CD4-positive, alpha-beta T cell (primary cell): ENCODE results near the gene CPVL. TPM values are rescaled to one million over a fixed set of nuclear protein-coding genes. Genes with fewer than 3 reads are reported as not detected.

Source experiments
- ATAC-seq: fragments of 200-7000 bp; cut with Tn5 transposase; one replicate; pipeline ENCODE4 v1.10.0; 2022; ENCODE audit warnings: mild to moderate bottlenecking; ENCODE audit not compliant: poor library complexity
- CTCF ChIA-PET: fragments of 350-600 bp; sonication (Branson Sonifier 250); formaldehyde crosslinking; loops from one replicate; lab custom pipeline; 2021; ENCODE audit warnings: antibody characterized with exemption, inconsistent platforms; lab: Charles Lee
- POLR2A ChIA-PET: fragments of 350-600 bp; sonication (Branson Sonifier 250); formaldehyde crosslinking; loops from one replicate; lab custom pipeline; 2021; ENCODE audit warnings: antibody characterized with exemption, inconsistent platforms; lab: Charles Lee
- DNase-seq, 14 experiments: peaks; one replicate each; pipeline ENCODE4 v3.0.0-alpha.2; 2013 to 2020; ENCODE audit warnings: mixed read lengths in 2 of 14
- H3K27ac ChIP-seq, 2 donors: one replicate each; pipeline versions ENCODE4 v1.5.1 to v1.7.0; 2013; ENCODE audit warnings: low read length in 2 of 2, low read depth in 1 of 2, mild to moderate bottlenecking in 1 of 2
- H3K27me3 ChIP-seq, 2 experiments: 1 replicate in 1 of 2; 2 replicates in 1 of 2; pipeline versions ENCODE4 v1.6.1 to v1.7.0; 2013; ENCODE audit warnings: low read length in 2 of 2, control low read depth in 1 of 2, mild to moderate bottlenecking in 1 of 2, moderate library complexity in 1 of 2; ENCODE audit not compliant: insufficient read depth in 2 of 2, control insufficient read depth in 1 of 2
- H3K36me3 ChIP-seq: one replicate; pipeline ENCODE4 v1.6.1; 2013; ENCODE audit warnings: low read length, control low read depth; ENCODE audit not compliant: insufficient read depth
- H3K4me1 ChIP-seq: one replicate; pipeline ENCODE4 v1.6.1; 2013; ENCODE audit warnings: low read length, control low read depth; ENCODE audit not compliant: insufficient read depth
- H3K4me3 ChIP-seq: one replicate; pipeline ENCODE4 v1.5.1; 2013; ENCODE audit warnings: mild to moderate bottlenecking, low read length, moderate library complexity
- H3K9me3 ChIP-seq, 2 experiments: 1 replicate in 1 of 2; 2 replicates in 1 of 2; pipeline versions ENCODE4 v1.6.1 to v1.7.0; 2013; ENCODE audit warnings: low read length in 2 of 2, mild to moderate bottlenecking in 2 of 2, control low read depth in 1 of 2, moderate library complexity in 1 of 2; ENCODE audit not compliant: control insufficient read depth in 1 of 2, insufficient read depth in 1 of 2
- H3K27ac Mint-ChIP-seq: one replicate; pipeline ENCODE4 v1.8.0; 2020; ENCODE audit warnings: mixed read lengths
- H3K27me3 Mint-ChIP-seq: one replicate; pipeline ENCODE4 v1.8.0; 2021; ENCODE audit warnings: mixed read lengths
- H3K36me3 Mint-ChIP-seq: one replicate; pipeline ENCODE4 v1.8.0; 2021; ENCODE audit warnings: low read depth, mixed read lengths
- H3K4me1 Mint-ChIP-seq: one replicate; pipeline ENCODE4 v1.8.0; 2021; ENCODE audit warnings: low read depth, mixed read lengths
- H3K4me3 Mint-ChIP-seq: one replicate; pipeline ENCODE4 v1.8.0; 2020; ENCODE audit warnings: mild to moderate bottlenecking, mixed read lengths
- H3K9me3 Mint-ChIP-seq: one replicate; pipeline ENCODE4 v1.8.0; 2020; ENCODE audit warnings: mixed read lengths
- intact Hi-C, 2 experiments: fragments of 100-400 bp; cut with DNase I in 1 of 2; cut with micrococcal nuclease in 1 of 2; formaldehyde crosslinking; loops; one replicate each; pipeline versions ENCODE4 v1.15.1 to v1.9.0; 2023 to 2025; cut with DNase I, micrococcal nuclease
- total RNA-seq, 174 experiments: library from RNA in 2 of 174; stranded (reverse) in 2 of 174; gene quantifications; one replicate each; pipeline ENCODE4 v1.2.3 and lab custom pipeline; 2021 to 2026
- TF ChIP-seq, protein P1 (sequence below): fragments of 200-600 bp; IDR thresholded peaks from one replicate; pipeline ENCODE4 v1.8.0; 2022; ENCODE audit warnings: antibody characterized with exemption, mild to moderate bottlenecking

The CPVL gene
- total RNA-seq, 2 experiments from 2014 or later, result 3.8 to 4.5 TPM

DNA sequence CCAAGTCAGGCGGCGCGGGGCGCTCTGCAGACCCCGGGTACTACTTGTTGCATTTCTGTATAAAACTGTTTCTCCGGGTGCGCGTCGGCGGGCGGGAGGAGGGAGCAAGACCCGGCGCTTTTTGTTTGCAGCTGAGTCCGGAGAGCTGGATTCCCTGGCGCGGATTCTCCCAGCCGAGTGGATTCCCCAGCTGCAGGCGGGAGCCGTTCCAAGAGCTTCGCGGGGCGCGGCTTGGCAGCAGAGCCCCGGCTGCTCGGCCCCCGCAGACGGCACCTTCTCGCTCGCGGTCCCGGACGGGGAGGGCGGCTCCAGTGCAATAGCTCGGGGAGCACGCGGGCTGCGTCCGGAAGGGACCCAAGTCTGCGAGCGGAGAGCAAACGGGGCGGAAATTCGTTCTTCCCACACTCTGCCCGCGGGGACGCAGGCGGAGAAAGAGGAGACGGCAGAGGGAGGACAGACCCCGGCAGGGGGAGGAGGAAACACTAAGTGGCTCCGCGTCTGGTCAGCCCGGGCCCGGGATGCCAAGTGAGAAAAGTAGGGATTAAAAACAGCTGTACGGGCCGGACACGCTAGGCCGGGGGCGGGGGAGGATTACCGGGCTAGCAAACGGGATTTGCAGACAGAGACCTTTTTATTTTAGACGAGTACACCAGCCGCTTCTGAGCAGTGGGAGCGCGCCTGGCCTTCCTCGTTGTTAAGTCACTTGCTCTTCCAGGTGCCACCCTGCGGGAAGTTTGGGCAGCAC, 187.9 kb downstream of the CPVL start, which contains the start of gene TRIL:
TRIL (minus strand) TSS at position 96 of the 745 bp plus-strand sequence. CDS start 284 bp downstream, outside the sequence.
- H3K27me3 Mint-ChIP-seq, result peaks cover 66% of the 10 kb centered on the region
- H3K27ac Mint-ChIP-seq, result no peak within 1 kb of the TSS
- H3K36me3 Mint-ChIP-seq, result no peaks in the 10 kb centered on the region
- POLR2A ChIA-PET, result interaction anchor here (0.6 kb wide), 2 partner anchors 81 to 383 kb away, joined by 3 to 5 read pairs; no protein-coding TSS in a partner anchor
- TF ChIP-seq, protein P1, sequence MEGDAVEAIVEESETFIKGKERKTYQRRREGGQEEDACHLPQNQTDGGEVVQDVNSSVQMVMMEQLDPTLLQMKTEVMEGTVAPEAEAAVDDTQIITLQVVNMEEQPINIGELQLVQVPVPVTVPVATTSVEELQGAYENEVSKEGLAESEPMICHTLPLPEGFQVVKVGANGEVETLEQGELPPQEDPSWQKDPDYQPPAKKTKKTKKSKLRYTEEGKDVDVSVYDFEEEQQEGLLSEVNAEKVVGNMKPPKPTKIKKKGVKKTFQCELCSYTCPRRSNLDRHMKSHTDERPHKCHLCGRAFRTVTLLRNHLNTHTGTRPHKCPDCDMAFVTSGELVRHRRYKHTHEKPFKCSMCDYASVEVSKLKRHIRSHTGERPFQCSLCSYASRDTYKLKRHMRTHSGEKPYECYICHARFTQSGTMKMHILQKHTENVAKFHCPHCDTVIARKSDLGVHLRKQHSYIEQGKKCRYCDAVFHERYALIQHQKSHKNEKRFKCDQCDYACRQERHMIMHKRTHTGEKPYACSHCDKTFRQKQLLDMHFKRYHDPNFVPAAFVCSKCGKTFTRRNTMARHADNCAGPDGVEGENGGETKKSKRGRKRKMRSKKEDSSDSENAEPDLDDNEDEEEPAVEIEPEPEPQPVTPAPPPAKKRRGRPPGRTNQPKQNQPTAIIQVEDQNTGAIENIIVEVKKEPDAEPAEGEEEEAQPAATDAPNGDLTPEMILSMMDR, result no peak
- no peaks in the 10 kb centered on the region for H3K9me3 Mint-ChIP-seq
- Histone ChIP-seq H3K36me3 (no peaks in the 10 kb centered on the region), H3K4me1 (peaks cover 26% of the 10 kb centered on the region), H3K27ac (no peak within 1 kb of the TSS), H3K27me3 (peaks cover 36 to 53% of the 10 kb centered on the region in 2 experiments), H3K9me3 (peaks cover 0 to 22% of the 10 kb centered on the region in 2 experiments), H3K4me3 (no peak within 1 kb of the TSS)
- no peak for DNase-seq
- intact Hi-C loops, result no loop called here
- peaks cover 9% of the 10 kb centered on the region for H3K4me1 Mint-ChIP-seq
- peak within 1 kb of the TSS; percentile 60 for H3K4me3 Mint-ChIP-seq
- CTCF ChIA-PET, result no interaction called here
- no peak for ATAC-seq

DNA sequence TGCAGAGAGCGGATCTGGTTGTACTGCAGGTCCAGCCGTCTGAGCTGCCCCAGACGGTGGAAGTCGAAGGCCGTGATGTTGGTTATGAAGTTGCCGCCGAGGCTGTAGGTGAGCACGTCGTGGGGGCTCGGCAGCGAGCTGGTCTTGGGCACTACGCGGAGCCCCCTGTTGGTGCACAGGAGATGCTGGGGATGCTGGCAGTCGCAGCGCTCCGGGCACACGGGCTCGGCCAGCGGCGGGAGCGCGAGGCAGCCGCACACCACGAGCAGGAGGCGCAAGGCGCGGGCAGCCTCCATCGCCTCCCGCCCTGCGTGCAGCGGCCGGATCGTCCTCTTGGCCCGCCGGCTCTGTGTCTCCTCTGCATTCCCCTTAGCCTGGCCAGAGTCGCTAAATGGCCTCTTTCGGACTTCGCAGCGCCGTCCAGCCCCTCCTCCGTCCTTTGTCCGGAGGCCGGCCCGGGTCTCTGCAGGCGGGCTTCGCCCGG, 188.5 kb downstream of the CPVL start:
- H3K27ac Mint-ChIP-seq, result no peak overlapping the region
- TF ChIP-seq, protein P1, result no peak
- peaks cover 0 to 22% of the 10 kb centered on the region in 2 experiments for H3K9me3 ChIP-seq
- DNase-seq, result peak in 1 of 14 experiments; percentile 6
- H3K4me3 Mint-ChIP-seq, result peak overlapping the region; percentile 60
- H3K27me3 ChIP-seq, result peaks cover 37 to 53% of the 10 kb centered on the region in 2 experiments
- peaks cover 9% of the 10 kb centered on the region for H3K4me1 Mint-ChIP-seq
- ChIA-PET POLR2A (interaction anchor here (0.6 kb wide), 1 partner anchor 384 kb away, joined by 3 read pairs; no protein-coding TSS in a partner anchor), CTCF (no interaction called here)
- no peaks in the 10 kb centered on the region for H3K9me3 Mint-ChIP-seq
- H3K4me1 ChIP-seq, result peaks cover 26% of the 10 kb centered on the region
- peaks cover 72% of the 10 kb centered on the region for H3K27me3 Mint-ChIP-seq
- no peaks in the 10 kb centered on the region for H3K36me3 Mint-ChIP-seq
- intact Hi-C loops, result no loop called here
- H3K27ac ChIP-seq, result no peak overlapping the region
- H3K4me3 ChIP-seq, result no peak overlapping the region
- H3K36me3 ChIP-seq, result no peaks in the 10 kb centered on the region
- no peak for ATAC-seq

DNA sequence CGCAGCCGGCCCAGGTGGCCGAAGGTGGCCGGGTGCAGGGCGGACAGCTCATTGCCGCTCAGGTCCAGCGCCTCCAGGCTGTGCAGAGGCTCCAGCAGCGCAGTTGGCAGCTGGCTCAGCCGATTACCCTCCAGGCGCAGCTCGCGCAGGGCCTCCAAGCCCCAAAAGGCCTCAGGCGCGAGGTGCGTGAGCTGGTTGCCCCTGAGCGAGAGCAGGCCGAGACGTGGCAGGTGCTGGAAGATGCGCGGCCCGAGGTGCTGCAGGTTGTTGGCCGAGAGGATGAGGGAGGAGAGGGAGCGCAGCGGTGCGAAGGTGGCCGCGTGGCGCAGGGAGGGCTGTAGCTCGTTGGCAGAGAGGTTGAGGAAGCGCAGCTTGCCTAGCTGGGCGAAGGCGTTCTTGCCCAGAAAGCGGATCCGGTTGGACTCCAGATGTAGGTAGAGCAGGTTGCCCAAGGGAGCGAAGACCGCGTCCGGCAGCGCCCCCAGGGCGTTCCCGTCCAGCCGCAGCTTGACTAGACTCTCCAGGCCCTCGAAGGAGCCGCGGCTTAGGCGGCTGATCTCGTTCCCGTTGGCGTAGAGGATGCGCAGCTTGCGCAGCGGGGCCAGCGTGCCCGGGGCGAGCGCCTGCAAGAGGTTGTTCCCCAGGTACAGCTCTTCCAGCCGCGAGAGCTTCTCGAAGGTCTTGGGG, 189.1 kb downstream of the CPVL start:
- peaks cover 78% of the 10 kb centered on the region for H3K27me3 Mint-ChIP-seq
- Histone ChIP-seq H3K27ac (no peak overlapping the region), H3K4me1 (peaks cover 26% of the 10 kb centered on the region), H3K36me3 (no peaks in the 10 kb centered on the region), H3K4me3 (no peak overlapping the region), H3K9me3 (peaks cover 0 to 22% of the 10 kb centered on the region in 2 experiments), H3K27me3 (peaks cover 37 to 53% of the 10 kb centered on the region in 2 experiments)
- ChIA-PET POLR2A (interaction anchor here (1.0 kb wide), 1 partner anchor 134 kb away, joined by 3 read pairs; no protein-coding TSS in a partner anchor), CTCF (no interaction called here)
- TF ChIP-seq, protein P1, result no peak
- DNase-seq (peak in 1 of 14 experiments; percentile 8), ATAC-seq (no peak)
- peak overlapping the region; percentile 60 for H3K4me3 Mint-ChIP-seq
- H3K27ac Mint-ChIP-seq, result no peak overlapping the region
- H3K36me3 Mint-ChIP-seq, result no peaks in the 10 kb centered on the region
- intact Hi-C loops, result no loop called here
- peaks cover 9% of the 10 kb centered on the region for H3K4me1 Mint-ChIP-seq
- H3K9me3 Mint-ChIP-seq, result no peaks in the 10 kb centered on the region
